Fibroblast of peridontal ligament (primary cell): ENCODE results near the gene UCKL1.
A peak's percentile ranks its signal among the peaks of the same experiment; 100 is the strongest.
"Not testable (repeated sequence)": the region's sequence is repeated elsewhere in the genome, so short reads cannot be mapped to it uniquely, and the experiment has no call there.

Experiments used
- DNase-seq: peaks from one replicate; pipeline ENCODE4 v3.0.0-alpha.2; 2010; ENCODE audit errors: extremely low read depth

Gene UCKL1

DNA sequence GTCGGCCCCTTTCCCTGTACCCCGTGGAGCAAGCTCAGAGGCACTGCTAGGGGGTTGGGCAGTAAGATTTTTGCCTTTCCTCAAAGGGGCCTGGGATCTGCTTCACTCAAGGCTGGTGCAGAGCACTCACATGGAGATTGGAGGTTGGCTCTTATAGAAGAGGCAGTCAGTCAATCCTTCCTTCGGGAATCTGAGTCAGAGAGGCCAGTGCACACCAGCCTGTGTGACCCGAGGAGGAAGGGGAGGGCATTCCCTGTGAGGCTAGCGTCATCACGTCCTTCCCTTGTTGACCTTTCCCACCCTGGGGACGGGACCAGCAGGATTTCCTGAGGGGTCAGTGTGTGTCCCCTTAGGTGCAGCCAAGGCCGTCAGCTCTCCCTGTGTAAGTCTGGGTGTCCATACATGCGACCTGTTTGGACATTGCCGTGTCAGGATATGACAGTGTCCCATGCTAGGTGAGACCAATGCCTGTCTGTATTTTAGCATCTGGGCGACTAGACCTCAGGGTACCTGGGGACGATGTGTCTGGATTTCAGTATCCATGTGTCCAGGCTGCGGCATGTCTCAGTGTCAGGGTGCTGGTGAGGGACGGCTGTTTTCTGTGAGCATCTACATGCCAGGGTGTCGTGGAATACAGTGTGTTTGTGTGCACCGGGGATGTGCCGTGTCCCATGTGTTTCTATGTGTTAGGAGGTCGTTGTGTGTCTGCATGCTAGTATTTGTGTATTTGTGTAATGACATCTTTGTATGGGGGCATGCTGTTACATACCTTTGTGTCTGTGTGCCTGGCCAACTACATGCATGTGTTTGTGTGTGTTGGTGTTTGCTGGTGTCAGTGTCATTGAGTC lies 16.3 kb upstream of the UCKL1 start:
- no peak for DNase-seq

DNA sequence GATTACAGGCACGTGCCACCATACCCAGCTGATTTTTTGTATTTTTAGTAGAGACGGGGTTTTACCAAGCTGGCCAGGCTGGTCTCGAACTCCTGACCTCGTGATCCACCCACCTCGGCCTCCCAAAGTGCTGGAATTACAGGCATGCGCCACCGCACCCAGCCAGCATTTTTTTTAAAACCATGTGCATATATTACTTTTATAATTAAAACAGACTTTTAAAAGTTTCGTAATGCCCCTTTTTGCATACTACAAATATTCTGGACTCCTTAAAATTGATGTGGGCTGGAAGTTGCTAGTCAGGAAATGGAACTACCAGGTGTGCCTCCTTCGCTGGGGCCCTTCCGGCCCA lies 15.7 kb upstream of the UCKL1 start:
- DNase-seq, result not testable (repeated sequence)

DNA sequence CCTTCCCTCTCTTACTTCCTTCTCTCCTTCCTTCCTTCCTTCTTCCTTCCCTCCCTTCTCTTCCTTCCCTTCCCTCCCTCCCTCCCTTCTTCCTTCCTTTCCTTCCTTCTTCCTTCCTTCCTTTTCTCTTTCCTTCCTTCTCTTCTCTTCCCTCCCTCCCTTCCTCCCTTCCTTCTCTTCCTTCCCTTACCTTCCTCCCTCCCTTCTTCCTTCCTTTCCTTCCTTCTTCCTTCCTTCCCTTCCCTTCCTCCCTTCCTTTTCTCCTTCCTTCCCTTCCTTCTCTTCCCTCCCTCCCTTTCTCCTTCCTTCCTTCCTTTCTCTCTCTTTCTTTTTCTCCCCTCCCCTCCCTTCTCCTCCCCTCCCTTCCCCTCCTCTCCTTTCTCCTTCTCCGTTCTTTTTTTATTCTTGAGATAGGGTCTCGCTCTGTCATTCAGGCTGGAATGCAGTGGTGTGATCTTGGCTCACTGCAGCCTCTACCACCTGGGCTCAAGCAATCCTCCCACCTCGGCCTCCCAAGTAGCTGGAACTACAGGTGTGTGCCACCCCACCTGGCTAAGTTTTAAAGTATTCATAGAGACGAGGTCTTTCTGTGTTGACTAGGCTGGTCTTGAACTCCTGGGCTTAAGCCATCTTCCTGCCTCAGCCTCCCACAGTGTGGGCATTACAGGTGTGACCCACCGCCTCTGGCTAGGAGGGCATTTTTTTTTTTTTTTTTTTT lies 14.7 kb upstream of the UCKL1 start:
- no peak for DNase-seq

DNA sequence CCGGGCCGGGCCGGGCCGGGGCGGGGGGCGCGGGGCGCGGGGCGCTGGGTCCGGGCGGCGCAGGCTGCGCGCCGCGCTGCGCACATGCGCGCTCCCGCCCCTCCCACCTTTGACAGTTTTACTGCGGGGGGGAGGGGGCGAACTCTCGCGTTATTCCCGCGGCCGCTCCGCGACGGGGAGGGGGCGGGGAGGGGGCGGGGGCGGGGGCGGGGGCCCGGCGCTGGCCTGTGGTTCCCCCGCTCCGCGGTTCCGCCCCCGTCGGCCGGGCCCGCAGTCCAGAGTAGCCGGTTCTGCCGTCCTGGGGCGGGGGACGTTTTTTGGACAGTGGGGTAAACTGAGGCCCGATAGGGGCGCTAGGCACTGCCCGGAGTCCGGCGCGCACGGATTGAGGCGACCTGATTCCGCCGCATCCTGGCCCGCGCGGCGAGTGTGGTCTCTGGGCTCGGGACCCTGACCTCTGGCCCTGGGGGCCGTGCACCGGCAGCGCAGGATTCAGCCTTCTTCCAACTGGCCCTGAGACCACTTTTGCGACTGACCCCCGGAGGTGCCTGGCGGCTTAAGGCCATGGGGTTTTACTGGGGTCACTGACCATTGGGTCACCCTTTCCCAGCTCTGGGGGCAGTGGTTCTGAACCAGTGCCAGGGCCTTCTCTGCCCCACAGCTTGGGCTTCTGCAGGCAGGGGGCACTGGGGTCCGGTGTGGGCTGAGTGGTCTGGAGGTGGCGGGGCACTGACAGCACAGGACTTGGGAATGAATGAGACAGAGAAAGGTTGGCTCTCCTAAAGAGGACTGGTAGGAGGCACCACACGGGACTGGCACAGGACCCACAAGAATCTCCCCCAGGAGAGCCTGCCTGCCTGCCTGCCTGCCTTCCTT lies 13.9 kb upstream of the UCKL1 start, which contains the start of gene ZNF512B:
Gene ZNF512B, minus strand, starts transcription at position 93 of the 876 bp plus-strand sequence. CDS start 1,980 bp downstream, outside the sequence.
- peak; percentile 43 for DNase-seq

DNA sequence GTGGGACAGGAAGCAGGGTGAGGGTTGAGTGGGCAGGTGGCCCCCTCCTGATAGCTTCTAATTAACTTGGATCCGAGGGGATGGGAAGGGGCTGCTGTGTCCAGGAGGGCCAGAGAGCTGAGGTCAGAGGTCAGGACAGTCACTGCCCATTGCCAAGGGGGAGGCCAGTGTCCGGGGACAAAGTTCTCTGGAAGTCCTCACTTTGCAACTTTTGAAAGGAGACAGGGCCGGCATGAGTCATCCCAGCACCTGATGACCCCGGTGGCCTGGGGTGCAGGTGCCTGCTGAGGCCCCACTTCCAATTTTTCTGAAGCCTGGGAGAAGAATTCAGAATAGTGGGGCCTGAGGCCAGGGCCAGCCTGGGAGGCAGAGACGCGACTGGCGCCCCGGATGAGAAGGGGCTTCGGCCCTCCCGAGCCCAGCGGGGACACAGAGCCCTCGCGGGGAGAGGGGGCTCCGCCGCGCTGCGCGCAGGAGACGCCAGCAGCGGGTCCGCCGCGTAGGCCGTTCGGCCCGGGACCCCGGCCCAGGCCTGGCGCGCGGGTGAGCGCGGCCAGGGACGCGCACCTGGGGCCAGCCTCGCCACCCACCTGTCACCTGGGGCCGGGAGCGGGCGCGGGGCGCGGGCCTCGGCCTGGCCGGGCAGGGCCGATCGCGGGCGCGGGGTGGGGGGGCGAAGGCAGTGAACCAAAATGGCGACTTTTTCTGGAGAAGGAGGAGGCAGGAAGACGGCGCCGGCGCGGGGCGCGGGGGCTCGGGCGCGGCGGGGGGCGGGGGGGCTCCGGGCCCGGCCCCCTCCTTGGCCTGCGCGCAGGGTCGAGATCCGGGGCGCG lies 12.9 kb upstream of the UCKL1 start:
- DNase-seq, result no peak

DNA sequence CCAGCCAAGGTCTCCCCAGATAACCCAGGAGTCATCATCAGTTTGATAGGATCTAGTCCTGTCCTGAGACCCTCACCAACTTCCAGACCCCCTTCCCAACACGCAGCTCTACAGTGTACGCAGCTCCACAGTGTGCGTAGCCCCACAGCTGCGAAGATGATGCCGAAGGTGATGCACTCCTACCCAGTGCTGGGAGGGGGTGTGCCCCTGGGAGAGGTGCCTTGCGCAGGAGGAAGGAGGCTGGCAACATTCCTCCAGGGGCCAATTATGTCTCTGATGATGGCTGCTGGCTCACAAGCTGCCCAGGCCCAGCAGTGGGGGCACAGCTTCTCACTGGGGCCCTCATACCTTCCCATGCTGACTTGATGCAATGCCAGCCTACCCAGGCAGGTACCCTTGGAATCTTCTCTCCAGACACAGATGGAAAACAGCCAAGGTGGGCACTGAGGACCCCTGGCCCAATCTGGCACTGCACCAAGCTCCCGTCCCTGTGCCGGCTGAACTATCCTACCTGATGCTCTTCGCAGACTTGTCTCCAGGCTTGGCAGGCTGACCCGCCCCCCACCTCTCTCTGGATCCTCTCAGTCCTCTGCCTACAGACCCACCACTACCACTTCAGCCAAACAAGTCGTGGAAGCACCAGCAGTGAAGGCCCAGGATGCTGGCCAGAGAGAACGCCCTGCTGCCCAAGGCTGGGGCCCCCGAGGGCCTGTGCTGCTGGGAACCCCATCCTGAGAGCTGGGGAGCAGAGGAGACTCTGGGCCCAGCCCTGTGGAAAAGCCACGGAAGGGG lies 12.1 kb upstream of the UCKL1 start:
- DNase-seq, result no peak

DNA sequence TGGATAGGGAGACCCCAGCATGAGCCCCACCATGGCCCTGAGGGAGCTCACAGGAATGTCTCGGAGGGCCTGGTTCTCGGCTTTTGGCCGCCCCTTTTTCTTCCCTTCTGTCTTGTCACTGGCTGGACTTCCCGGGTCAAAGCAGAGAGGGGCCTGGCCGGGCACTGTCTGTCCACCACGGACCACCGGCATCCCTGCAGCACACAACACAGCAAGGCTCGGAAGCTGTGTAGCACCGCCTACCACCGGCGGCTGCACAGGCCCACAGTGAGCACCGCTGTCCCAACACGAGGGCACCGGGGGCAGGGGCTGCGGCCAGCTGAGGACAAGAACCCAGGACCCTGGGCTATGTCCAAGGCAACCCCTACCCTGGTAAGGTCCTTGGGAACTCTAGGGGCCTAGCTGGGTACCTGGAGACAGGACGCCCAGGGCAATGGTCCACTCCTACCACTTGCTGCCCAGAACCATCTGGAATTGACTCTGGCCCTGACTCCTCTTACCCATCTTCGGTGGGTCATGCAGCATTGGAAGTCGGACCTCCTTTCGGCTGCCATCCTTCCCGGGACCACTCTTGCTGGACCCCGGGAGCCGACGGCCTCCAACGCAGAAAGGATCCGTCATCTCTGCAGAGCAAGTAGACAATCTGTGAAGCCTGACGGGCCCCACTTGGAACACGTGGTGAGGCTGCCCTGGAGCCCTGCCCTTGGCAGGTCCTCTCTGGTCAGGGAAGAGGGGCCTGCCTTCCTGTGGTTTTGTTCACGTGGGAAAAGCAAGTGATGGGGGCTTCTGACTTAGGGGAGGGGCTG lies 11.3 kb upstream of the UCKL1 start:
- no peak for DNase-seq

DNA sequence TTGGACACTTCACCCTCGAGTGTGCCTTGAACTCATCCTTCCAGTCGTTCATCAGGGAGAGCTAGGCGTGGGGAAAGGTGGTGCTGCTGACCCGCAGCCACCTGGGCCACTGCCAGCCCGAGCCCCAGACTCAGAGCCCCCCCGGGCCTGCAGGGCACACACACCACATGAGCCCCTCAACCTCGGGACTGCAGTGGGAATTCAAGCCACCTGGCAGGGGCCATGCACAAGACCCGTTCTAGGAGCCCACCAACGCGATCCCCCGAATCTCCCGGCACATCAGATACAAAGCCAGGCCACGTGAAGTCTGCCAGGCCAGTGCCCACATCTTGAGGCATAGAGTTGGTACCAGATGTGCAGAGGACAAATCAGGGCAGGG lies 10.7 kb upstream of the UCKL1 start:
- no peak for DNase-seq

- no peak for DNase-seq
Observed at GRCh38 chr20:63966172-63966943, 10.1 kb upstream of the UCKL1 start.

DNA sequence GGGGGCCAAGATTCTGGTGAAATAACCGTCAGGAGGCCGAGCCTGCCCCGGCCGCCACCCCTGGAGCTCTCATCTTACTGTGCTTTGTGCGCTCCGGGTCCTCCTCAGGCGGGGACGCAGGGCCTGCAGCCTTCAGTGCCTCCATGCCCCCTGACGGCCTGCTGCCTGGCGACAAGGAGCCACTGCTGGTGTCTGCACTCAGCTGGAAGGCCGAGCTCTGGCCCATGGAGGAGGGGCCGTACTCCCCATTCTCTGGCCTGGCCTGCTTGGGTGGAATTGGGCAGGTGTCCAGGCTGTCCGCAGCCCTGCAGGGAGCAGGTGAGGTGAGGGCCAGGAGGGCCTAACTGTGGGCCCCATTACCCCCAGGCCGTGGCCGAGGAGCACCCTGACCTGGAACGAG lies 8.2 kb upstream of the UCKL1 start:
- no peak for DNase-seq

- DNase-seq, result no peak
Observed at GRCh38 chr20:63963784-63964301, 7.6 kb upstream of the UCKL1 start.

GRCh38 chr20:63963348-63963741 lies 7.1 kb upstream of the UCKL1 start:
- no peak for DNase-seq

- DNase-seq, result no peak
Observed at GRCh38 chr20:63962426-63963347, 6.5 kb upstream of the UCKL1 start.

DNA sequence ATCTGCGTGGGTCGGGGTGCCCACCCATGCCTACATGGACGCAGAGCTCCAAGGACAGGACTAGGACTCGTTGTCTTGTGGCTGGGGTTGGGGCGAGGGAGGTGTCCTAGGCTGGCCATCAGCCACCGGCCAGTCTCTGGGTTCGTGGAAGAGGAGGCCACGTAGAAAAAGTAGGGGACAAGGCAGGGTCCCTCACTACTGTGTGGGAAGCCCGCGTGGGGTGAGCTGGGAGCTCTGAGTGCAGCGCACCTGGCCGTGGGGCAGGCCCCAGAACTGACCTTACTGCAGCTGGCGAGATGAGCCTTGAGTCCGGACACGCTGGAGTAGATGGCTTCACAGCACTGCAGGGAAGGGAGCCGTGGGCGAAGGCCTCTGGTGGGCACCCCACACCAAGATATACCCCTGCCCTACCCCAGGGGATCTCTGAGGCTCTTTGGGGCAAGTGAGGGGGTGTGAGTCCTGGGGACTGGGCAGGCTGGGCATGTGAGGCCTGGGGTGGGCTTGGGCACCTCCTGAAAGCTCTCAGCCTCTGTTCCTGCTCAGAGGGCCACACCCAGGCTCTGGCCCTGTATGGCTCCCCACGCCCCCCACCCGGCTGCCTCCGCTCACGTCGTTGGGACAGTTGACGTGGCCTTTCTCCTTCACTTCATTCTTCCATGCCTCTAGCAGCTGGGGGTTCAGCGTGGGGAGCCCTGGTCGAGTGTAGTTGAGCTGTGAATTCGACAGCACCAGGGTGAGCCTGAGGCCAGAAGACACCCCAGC lies 5.6 kb upstream of the UCKL1 start:
- no peak for DNase-seq

GRCh38 chr20:63960654-63961621 lies 4.7 kb upstream of the UCKL1 start:
- DNase-seq, result not testable (repeated sequence)

GRCh38 chr20:63959699-63960075 lies 3.5 kb upstream of the UCKL1 start:
- no peak for DNase-seq
